BLaER1 treated with 17β-estradiol and CSF1 and Interleukin-3, amounts not matched to agents 10 nM and 100 nM (cell line): Measurements from ENCODE around the gene NUP133.

Experiments used
- H3K27ac ChIP-seq, 11 experiments: shearing (Covaris generic); formaldehyde crosslinking; 2 replicates each; pipeline ENCODE4 v1.8.1; 2022
- H3K27me3 ChIP-seq, 11 experiments: shearing (Covaris generic); formaldehyde crosslinking; 2 replicates each; pipeline ENCODE4 v1.8.1; 2022
- H3K36me3 ChIP-seq, 11 experiments: shearing (Covaris generic); formaldehyde crosslinking; 2 replicates each; pipeline ENCODE4 v1.8.1; 2022
- H3K4me1 ChIP-seq, 10 experiments: shearing (Covaris generic); formaldehyde crosslinking; 2 replicates each; pipeline ENCODE4 v1.8.1; 2022
- H3K4me2 ChIP-seq, 11 experiments: shearing (Covaris generic); formaldehyde crosslinking; 2 replicates each; pipeline ENCODE4 v1.8.1; 2022
- H3K4me3 ChIP-seq, 10 experiments: shearing (Covaris generic); formaldehyde crosslinking; 2 replicates each; pipeline ENCODE4 v1.8.1; 2022
- H3K9ac ChIP-seq, 11 experiments: shearing (Covaris generic); formaldehyde crosslinking; 2 replicates each; pipeline ENCODE4 v1.8.1; 2022
- H3K9me3 ChIP-seq, 11 experiments: shearing (Covaris generic); formaldehyde crosslinking; replicated peaks in 1 of 11; 2 replicates each; pipeline ENCODE4 v1.8.1; 2022
- H4K20me1 ChIP-seq, 11 experiments: shearing (Covaris generic); formaldehyde crosslinking; 2 replicates each; pipeline ENCODE4 v1.8.1; 2022
- Cebpa-rat ChIP-seq, 11 experiments: shearing (Covaris generic); IDR thresholded peaks; 2 replicates each; pipeline ENCODE4 v1.8.1; 2022

Gene NUP133

DNA sequence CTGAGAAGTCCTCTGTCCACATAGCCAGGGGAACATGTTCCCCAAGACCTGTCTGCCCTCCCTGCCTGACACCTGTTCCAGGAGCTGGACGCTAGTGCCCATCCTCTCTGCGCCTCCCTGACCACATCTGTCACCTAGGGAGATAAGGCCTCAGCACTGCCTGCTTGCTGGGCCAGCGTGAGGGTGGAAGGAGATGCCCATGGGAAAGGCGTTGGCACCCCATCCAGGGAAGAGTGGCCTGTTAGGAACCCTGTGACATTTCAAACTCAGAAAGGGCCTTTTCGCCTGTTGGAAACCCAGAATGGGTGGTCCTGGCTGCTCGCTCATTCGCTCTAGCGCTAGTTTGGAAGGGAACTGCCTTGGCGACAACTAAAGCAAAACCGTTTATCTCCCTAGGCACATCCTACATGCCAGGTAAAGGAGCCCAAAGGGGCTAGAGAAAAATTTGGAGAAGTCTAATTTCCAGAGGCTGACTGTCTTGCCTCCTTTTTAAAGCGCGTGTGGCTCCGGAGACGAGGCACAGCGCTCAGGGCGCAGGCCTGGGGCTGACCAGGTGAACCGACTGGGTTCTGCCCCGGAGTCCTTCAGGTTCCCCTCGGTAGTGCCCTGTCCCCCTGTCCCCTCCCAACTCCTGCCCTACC, 74.7 kb downstream of the NUP133 start:
- Histone ChIP-seq H3K9ac (no peak overlapping the region), H3K4me2 (no peak overlapping the region), H3K4me3 (no peak overlapping the region), H3K27ac (no peak overlapping the region), H3K4me1 (no peaks in the 10 kb centered on the region), H3K36me3 (no peaks in the 10 kb centered on the region), H3K9me3 (peaks cover 0 to 32% (median 12%) of the 10 kb centered on the region in 11 experiments; a peak in 13 of 22 replicates), H3K27me3 (peaks cover 12 to 30% (median 24%) of the 10 kb centered on the region in 11 experiments), H4K20me1 (no peaks in the 10 kb centered on the region; a peak in 3 of 22 replicates)
- no peak for TF ChIP-seq Cebpa-rat (IDR thresholded peaks at IDR 0.05)

DNA sequence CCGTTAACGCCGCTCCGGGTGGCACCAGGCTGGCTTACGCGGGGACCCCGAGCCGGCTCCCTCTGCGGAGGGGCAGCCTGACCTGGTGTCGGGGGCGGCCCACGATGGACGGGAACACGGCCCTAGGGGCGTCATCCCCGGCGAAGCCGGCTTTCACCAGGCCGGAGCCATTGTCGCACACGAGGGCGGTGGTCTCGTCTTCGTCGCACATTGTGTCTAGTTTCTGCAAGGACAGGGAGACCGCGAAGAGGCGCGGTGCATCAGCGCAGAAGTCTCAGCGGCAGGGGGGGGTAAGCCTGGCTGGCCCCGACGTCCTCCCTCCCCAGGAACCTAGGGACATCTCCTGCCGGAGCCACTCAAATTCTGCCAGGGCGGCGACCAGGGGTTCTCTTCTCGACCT, 75.2 kb downstream of the NUP133 start:
- no peak overlapping the region for H3K4me2 ChIP-seq
- no peak overlapping the region for H3K4me3 ChIP-seq

DNA sequence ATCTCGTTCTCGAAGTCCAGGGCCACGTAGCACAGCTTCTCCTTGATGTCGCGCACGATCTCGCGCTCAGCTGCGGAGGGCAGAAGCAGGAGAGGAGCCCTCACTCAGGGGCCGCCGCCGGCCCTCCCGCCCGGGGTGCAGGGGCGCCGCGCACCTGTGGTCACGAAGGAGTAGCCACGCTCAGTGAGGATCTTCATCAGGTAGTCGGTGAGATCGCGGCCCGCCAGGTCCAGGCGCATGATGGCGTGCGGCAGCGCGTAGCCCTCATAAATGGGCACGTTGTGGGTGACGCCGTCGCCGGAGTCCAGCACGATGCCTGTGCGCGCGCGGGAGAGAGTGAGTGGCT, 76.1 kb downstream of the NUP133 start:
- Histone ChIP-seq H4K20me1 (no peaks in the 10 kb centered on the region; a peak in 3 of 22 replicates), H3K4me1 (no peaks in the 10 kb centered on the region), H3K27me3 (peaks cover 12 to 30% (median 24%) of the 10 kb centered on the region in 11 experiments), H3K9ac (no peak overlapping the region), H3K4me3 (no peak overlapping the region), H3K4me2 (no peak overlapping the region), H3K27ac (no peak overlapping the region), H3K36me3 (no peaks in the 10 kb centered on the region), H3K9me3 (peaks cover 0 to 32% (median 12%) of the 10 kb centered on the region in 11 experiments; a peak in 13 of 22 replicates)
- no peak for TF ChIP-seq Cebpa-rat (IDR thresholded peaks at IDR 0.05)

More for the DNA sequence above, 75.2 kb downstream of the NUP133 start:
- Histone ChIP-seq H3K4me1 (no peaks in the 10 kb centered on the region), H3K27me3 (peaks cover 12 to 30% (median 24%) of the 10 kb centered on the region in 11 experiments), H3K27ac (no peak overlapping the region), H3K9me3 (peaks cover 0 to 32% (median 12%) of the 10 kb centered on the region in 11 experiments; a peak in 13 of 22 replicates), H3K36me3 (no peaks in the 10 kb centered on the region), H4K20me1 (no peaks in the 10 kb centered on the region; a peak in 3 of 22 replicates), H3K9ac (no peak overlapping the region)
- no peak for TF ChIP-seq Cebpa-rat (IDR thresholded peaks at IDR 0.05)

DNA sequence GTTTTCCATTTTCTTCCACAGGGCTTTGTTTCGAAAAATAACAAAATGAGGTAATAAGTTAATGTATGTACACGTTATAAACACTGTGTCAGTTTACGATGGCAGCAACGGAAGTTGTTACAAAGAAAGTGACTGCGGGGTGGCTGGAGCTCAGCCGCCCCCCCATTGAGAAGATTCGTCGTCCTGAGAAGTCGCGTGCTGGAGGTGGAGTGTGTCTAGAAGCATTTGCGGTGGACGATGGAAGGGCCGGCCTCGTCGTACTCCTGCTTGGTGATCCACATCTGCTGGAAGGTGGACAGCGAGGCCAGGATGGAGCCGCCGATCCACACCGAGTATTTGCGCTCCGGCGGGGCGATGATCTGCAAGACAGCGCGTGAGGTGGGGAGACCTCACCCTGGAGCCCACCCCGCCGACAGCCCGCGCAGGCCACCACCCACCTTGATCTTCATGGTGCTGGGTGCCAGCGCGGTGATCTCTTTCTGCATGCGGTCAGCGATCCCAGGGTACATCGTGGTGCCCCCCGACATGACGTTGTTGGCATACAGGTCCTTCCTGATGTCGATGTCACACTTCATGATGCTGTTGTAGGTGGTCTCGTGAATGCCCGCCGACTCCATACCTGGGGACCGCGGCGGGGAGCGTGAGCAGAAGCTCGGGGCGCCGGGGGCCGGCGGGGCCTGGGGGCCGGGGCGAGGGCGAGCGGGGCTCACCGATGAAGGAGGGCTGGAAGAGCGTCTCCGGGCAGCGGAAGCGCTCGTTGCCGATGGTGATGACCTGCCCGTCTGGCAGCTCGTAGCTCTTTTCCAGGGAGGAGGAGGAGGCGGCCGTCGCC, 76.6 kb downstream of the NUP133 start:
- Histone ChIP-seq H3K27me3 (peaks cover 12 to 30% (median 24%) of the 10 kb centered on the region in 11 experiments), H4K20me1 (no peaks in the 10 kb centered on the region; a peak in 3 of 22 replicates), H3K36me3 (no peaks in the 10 kb centered on the region), H3K4me3 (no peak overlapping the region), H3K27ac (no peak overlapping the region), H3K9me3 (peaks cover 0 to 32% (median 12%) of the 10 kb centered on the region in 11 experiments; a peak in 13 of 22 replicates), H3K4me1 (no peaks in the 10 kb centered on the region), H3K9ac (no peak overlapping the region), H3K4me2 (no peak overlapping the region)
- no peak for TF ChIP-seq Cebpa-rat (IDR thresholded peaks at IDR 0.05)

DNA sequence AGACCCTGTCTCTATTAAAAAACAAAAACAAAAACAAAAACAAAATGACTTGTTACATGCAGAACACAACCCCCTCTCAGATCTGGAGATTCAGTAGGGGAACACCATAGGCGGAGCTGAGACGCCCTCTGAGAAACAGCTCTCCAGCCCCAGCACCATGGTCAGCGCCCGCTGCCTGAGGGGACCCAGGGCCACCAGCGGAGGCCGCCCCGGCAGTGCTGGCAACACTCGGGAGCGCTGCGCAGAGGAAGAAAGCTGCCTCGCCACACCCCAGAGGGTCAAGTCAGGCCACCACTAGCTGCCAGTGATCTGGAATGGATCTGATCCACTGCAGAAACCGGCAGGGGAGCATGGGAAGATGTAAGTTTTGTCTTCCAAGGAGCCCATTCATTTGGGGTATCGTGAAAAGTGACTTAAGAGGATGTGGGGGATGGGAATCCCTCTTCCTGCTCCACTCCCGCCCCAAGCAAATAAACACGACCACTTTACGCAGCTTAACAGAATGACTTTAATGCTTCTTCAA, 77.3 kb downstream of the NUP133 start:
- no peaks in the 10 kb centered on the region for H3K4me1 ChIP-seq
- no peak overlapping the region for H3K4me3 ChIP-seq
- peaks cover 12 to 30% (median 24%) of the 10 kb centered on the region in 11 experiments for H3K27me3 ChIP-seq
- H3K27ac ChIP-seq: no peak overlapping the region
- no peaks in the 10 kb centered on the region for H3K36me3 ChIP-seq
- no peaks in the 10 kb centered on the region; a peak in 2 of 22 replicates for H4K20me1 ChIP-seq
- peaks cover 0 to 32% (median 12%) of the 10 kb centered on the region in 11 experiments; a peak in 13 of 22 replicates for H3K9me3 ChIP-seq
- H3K4me2 ChIP-seq: no peak overlapping the region
- no peak overlapping the region for H3K9ac ChIP-seq
- no peak for TF ChIP-seq Cebpa-rat (IDR thresholded peaks at IDR 0.05)

DNA sequence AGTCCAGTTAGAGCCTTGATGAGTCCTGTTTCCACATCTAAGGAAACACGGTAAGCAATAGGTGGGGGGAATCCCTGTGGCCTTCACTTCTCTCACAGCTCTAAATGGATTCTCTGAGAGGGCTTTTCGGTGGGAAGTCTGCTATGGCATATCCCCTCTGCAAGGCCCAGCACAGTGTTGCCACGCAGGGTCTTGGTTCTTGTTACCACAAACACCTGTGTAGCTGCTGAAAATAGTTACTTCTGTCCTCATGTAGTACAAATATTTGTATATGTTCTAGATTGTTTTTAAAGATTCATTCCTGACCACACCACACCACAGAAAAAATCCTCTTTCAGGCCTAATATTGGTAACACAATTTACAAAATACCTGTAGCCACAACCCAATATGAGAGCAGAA, 79.9 kb downstream of the NUP133 start:
- no peak for TF ChIP-seq Cebpa-rat (IDR thresholded peaks at IDR 0.05)
- Histone ChIP-seq H3K4me1 (no peaks in the 10 kb centered on the region), H3K27ac (no peak overlapping the region), H4K20me1 (no peaks in the 10 kb centered on the region), H3K9me3 (peaks cover 13 to 29% (median 23%) of the 10 kb centered on the region in 11 experiments), H3K27me3 (peaks cover 0 to 6% (median 3%) of the 10 kb centered on the region in 11 experiments; a peak in 11 of 22 replicates), H3K4me2 (no peak overlapping the region), H3K4me3 (no peak overlapping the region), H3K9ac (no peak overlapping the region), H3K36me3 (no peaks in the 10 kb centered on the region)

DNA sequence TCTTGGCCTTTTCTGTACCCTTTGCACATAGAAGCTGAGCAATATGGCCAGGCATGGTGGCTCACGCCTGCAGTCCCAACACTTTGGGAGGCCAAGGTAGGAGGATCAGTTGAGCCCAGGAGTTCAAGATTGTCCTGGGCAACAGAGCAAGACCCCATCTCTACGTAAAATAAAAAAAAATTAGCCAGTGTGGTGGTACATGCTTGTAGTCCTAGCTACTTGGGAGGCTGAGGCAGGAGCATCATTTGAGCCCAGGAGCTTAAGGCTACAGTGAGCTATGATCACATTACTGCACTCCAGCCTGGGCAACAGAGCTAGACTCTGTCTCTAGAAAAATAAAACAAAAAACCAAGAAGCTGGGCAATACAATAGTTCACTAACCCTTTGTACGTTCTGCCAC, 80.6 kb downstream of the NUP133 start:
- Histone ChIP-seq H3K36me3 (no peaks in the 10 kb centered on the region), H3K4me3 (no peak overlapping the region), H3K9ac (no peak overlapping the region), H3K27me3 (no peaks in the 10 kb centered on the region), H3K4me1 (no peaks in the 10 kb centered on the region), H3K4me2 (no peak overlapping the region), H3K9me3 (peaks cover 13 to 29% (median 21%) of the 10 kb centered on the region in 11 experiments), H4K20me1 (no peaks in the 10 kb centered on the region), H3K27ac (no peak overlapping the region)
- no peak for TF ChIP-seq Cebpa-rat (IDR thresholded peaks at IDR 0.05)

DNA sequence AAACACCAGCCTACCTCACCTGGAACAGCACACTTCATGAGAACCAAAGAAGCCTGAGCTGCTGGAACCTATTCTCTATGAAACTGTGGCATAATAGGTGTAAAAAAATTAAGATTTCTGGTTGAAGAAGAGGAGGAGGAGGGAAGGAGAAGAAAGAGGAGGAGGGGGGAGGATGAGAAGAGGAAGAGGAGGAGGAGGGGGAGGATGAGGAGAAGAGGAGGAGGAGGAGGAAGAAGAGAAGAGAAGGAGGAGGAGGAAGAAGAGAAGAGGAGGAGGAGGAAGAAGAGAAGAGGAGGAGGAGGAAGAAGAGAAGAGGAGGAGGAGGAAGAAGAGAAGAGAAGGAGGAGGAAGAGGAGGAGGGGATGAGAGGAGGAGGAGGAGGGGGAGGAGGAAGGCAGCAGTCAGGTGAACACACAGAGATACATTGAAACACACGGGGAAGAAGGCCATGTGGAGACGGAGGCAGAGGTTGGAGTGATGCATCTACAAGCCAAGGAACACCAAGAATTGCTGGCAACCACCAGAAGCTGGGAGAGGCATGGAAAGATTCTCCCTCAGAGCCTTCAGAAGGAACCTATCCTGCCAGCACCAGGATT, 82.5 kb downstream of the NUP133 start:
- Histone ChIP-seq H4K20me1 (no peaks in the 10 kb centered on the region), H3K4me2 (no peak overlapping the region), H3K27me3 (no peaks in the 10 kb centered on the region), H3K4me1 (no peaks in the 10 kb centered on the region), H3K9me3 (peaks cover 13 to 22% (median 20%) of the 10 kb centered on the region in 11 experiments), H3K27ac (no peak overlapping the region), H3K36me3 (no peaks in the 10 kb centered on the region), H3K4me3 (no peak overlapping the region), H3K9ac (no peak overlapping the region)
- TF ChIP-seq Cebpa-rat (IDR thresholded peaks at IDR 0.05): no peak

DNA sequence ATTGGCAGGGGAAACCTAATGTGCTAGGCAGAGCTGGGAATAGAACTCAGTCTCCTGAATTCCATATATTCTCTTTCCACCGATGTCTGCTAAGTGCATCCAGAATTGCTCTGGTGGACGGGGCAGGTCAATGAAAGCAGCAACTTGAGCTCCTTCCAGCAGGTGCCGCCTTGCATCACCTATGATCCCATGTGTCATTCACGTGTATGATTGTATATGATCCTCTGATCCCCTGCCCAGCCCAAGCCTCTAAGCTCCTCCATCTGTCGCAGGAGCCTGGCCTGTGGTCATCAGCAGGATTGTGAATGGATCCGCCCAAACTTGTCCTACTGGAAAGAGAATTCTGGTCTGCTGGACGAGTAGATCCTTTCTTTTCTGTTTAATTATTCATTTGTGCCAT, 87.4 kb downstream of the NUP133 start:
- TF ChIP-seq Cebpa-rat (IDR thresholded peaks at IDR 0.05): no peak
- Histone ChIP-seq H3K36me3 (no peaks in the 10 kb centered on the region), H3K27me3 (no peaks in the 10 kb centered on the region), H3K4me3 (no peak overlapping the region), H3K27ac (no peak overlapping the region), H4K20me1 (no peaks in the 10 kb centered on the region), H3K9ac (no peak overlapping the region), H3K4me2 (no peak overlapping the region), H3K9me3 (peaks cover 13 to 22% (median 20%) of the 10 kb centered on the region in 11 experiments), H3K4me1 (no peaks in the 10 kb centered on the region)
